Testis (tissue), 2 donors: ENCODE data around the gene PCED1A.

Source experiments
- CTCF ChIP-seq, 3 experiments: fragments of 450-650 bp in 2 of 3; fragments of 200-600 bp in 1 of 3; sonication (generic) in 1 of 3; IDR thresholded peaks; one replicate each; pipeline ENCODE4 v1.5.1; 2016 to 2019; ENCODE audit warnings: antibody characterized with exemption in 3 of 3, mild to moderate bottlenecking in 2 of 3, moderate library complexity in 1 of 3
- POLR2A ChIP-seq: fragments of 450-650 bp; IDR thresholded peaks from one replicate; pipeline ENCODE4 v1.6.1; 2017; ENCODE audit warnings: antibody characterized with exemption, mild to moderate bottlenecking, moderate library complexity

DNA sequence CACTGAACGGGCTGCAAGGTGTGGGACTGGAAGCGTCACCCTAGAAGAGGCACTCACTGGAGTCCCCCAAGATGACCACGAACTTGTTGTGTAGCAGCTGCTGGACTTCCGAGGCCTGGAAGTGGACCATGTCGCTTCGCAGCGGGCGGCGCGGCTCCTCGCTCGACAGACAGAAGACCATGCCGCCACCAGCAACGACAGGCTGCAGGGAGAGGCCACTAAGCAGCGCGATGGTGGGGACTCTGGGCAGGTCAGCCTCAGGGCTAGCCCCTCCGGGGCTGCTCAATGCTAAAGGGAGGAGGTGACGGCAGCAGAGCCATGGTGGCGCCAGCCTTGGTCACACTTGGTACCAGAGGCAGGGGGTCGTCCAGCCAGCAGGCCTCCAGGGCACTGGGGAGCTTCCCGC lies 720 bp downstream of the PCED1A start:
- TF ChIP-seq CTCF (IDR thresholded peaks at IDR 0.05) (no peak), POLR2A (no peak)
